ENCODE data around the gene DNAJC18. TPM values are rescaled to one million over a fixed set of nuclear protein-coding genes. Genes with fewer than 3 reads are reported as not detected.

Gene DNAJC18
- total and polyA plus RNA-seq, 4 donors = 4.3 to 26.4 (median 14.1) TPM

GRCh38 chr5:139395844-139396640, 43.3 kb downstream of the DNAJC18 start:
- DNase-seq (no peak), ATAC-seq (ENCODE audit: low FRiP score) (no peak)
- no peaks in the 10 kb centered on the region for H3K9me3 ChIP-seq (ENCODE audit: control insufficient read depth, low read length)
- no peak overlapping the region for H3K27ac ChIP-seq (ENCODE audit: low read depth in 1 of 2, low read length in 2 of 2)
- H3K4me1 ChIP-seq (ENCODE audit: control insufficient read depth in 1 of 2, insufficient read depth in 2 of 2, low read length in 2 of 2) = no peaks in the 10 kb centered on the region
- H3K27me3 ChIP-seq (ENCODE audit: control insufficient read depth in 1 of 2, insufficient read depth in 2 of 2, low read length in 1 of 2) = no peaks in the 10 kb centered on the region
- no peak overlapping the region for H3K4me3 ChIP-seq (ENCODE audit: low read length in 2 of 2)
- intact Hi-C loops (cut with DNase I) = no loop called here
- WGBS, 2 donors = 84 to 88% methylated on average over 8 of the region's 8 CpGs
- H3K36me3 ChIP-seq (ENCODE audit: control insufficient read depth in 1 of 2, insufficient read depth in 2 of 2, low read length in 1 of 2) = no peaks in the 10 kb centered on the region

GRCh38 chr5:139394654-139395566, 44.4 kb downstream of the DNAJC18 start, which contains the start of gene PROB1:
Gene PROB1, minus strand, starts transcription at chr5:139395104. Its CDS starts 23 bp downstream, at chr5:139395081.
- Histone ChIP-seq H3K4me3 (ENCODE audit: low read length in 2 of 2) (peak within 1 kb of the TSS; percentile 1 to 9), H3K9me3 (ENCODE audit: control insufficient read depth, low read length) (no peaks in the 10 kb centered on the region), H3K27me3 (ENCODE audit: control insufficient read depth in 1 of 2, insufficient read depth in 2 of 2, low read length in 1 of 2) (no peaks in the 10 kb centered on the region), H3K36me3 (ENCODE audit: control insufficient read depth in 1 of 2, insufficient read depth in 2 of 2, low read length in 1 of 2) (no peaks in the 10 kb centered on the region), H3K27ac (ENCODE audit: low read depth in 1 of 2, low read length in 2 of 2) (no peak within 1 kb of the TSS), H3K4me1 (ENCODE audit: control insufficient read depth in 1 of 2, insufficient read depth in 2 of 2, low read length in 2 of 2) (no peaks in the 10 kb centered on the region)
- 11 to 17% methylated on average over 66 to 76 of the region's 76 CpGs for WGBS, 2 donors
- intact Hi-C loops (cut with DNase I) = no loop called here
- ATAC-seq (ENCODE audit: low FRiP score) = peak; percentile 56
- peak in 1 of 2 donors; percentile 86 for DNase-seq

- H3K27me3 ChIP-seq (ENCODE audit: control insufficient read depth in 1 of 2, insufficient read depth in 2 of 2, low read length in 1 of 2) = no peaks in the 10 kb centered on the region
- H3K4me1 ChIP-seq (ENCODE audit: control insufficient read depth in 1 of 2, insufficient read depth in 2 of 2, low read length in 2 of 2) = no peaks in the 10 kb centered on the region
- H3K27ac ChIP-seq (ENCODE audit: low read depth in 1 of 2, low read length in 2 of 2) = no peak overlapping the region
- DNase-seq = peak in 1 of 2 donors; percentile 88
- H3K36me3 ChIP-seq (ENCODE audit: control insufficient read depth in 1 of 2, insufficient read depth in 2 of 2, low read length in 1 of 2) = no peaks in the 10 kb centered on the region
- 2 to 3% methylated on average over 36 to 62 of the region's 62 CpGs for WGBS, 2 donors
- no peaks in the 10 kb centered on the region for H3K9me3 ChIP-seq (ENCODE audit: control insufficient read depth, low read length)
- intact Hi-C loops (cut with DNase I) = no loop called here
- peak; percentile 22 for ATAC-seq (ENCODE audit: low FRiP score)
- H3K4me3 ChIP-seq (ENCODE audit: low read length in 2 of 2) = peak overlapping the region; percentile 1 to 9
Measured at GRCh38 chr5:139394123-139394653, 45.1 kb downstream of the DNAJC18 start.

GRCh38 chr5:139393497-139394122, 45.7 kb downstream of the DNAJC18 start:
- Histone ChIP-seq H3K4me3 (ENCODE audit: low read length in 2 of 2) (peak overlapping the region; percentile 1 to 9), H3K27me3 (ENCODE audit: control insufficient read depth in 1 of 2, insufficient read depth in 2 of 2, low read length in 1 of 2) (no peaks in the 10 kb centered on the region), H3K4me1 (ENCODE audit: control insufficient read depth in 1 of 2, insufficient read depth in 2 of 2, low read length in 2 of 2) (no peaks in the 10 kb centered on the region), H3K27ac (ENCODE audit: low read depth in 1 of 2, low read length in 2 of 2) (no peak overlapping the region), H3K9me3 (ENCODE audit: control insufficient read depth, low read length) (no peaks in the 10 kb centered on the region), H3K36me3 (ENCODE audit: control insufficient read depth in 1 of 2, insufficient read depth in 2 of 2, low read length in 1 of 2) (no peaks in the 10 kb centered on the region)
- ATAC-seq (ENCODE audit: low FRiP score) = no peak
- 6 to 8% methylated on average over 49 of the region's 49 CpGs for WGBS, 2 donors
- DNase-seq = peak in 1 of 2 donors; percentile 43
- intact Hi-C loops (cut with DNase I) = no loop called here

- 3 to 5% methylated on average over 53 to 77 of the region's 77 CpGs for WGBS, 2 donors
- ATAC-seq (ENCODE audit: low FRiP score) = peak; percentile 49
Measured at GRCh38 chr5:139392678-139393496, 46.4 kb downstream of the DNAJC18 start.

GRCh38 chr5:139392324-139392677, 47.0 kb downstream of the DNAJC18 start:
- intact Hi-C loops (cut with DNase I) = no loop called here
- Histone ChIP-seq H3K9me3 (ENCODE audit: control insufficient read depth, low read length) (no peaks in the 10 kb centered on the region), H3K27ac (ENCODE audit: low read depth in 1 of 2, low read length in 2 of 2) (no peak overlapping the region), H3K4me1 (ENCODE audit: control insufficient read depth in 1 of 2, insufficient read depth in 2 of 2, low read length in 2 of 2) (no peaks in the 10 kb centered on the region), H3K27me3 (ENCODE audit: control insufficient read depth in 1 of 2, insufficient read depth in 2 of 2, low read length in 1 of 2) (no peaks in the 10 kb centered on the region), H3K36me3 (ENCODE audit: control insufficient read depth in 1 of 2, insufficient read depth in 2 of 2, low read length in 1 of 2) (no peaks in the 10 kb centered on the region), H3K4me3 (ENCODE audit: low read length in 2 of 2) (no peak overlapping the region)
- DNase-seq = peak in 1 of 2 donors; percentile 74
- 14 to 28% methylated on average over 35 to 36 of the region's 36 CpGs for WGBS, 2 donors
- ATAC-seq (ENCODE audit: low FRiP score) = no peak

More at GRCh38 chr5:139392678-139393496, 46.4 kb downstream of the DNAJC18 start:
- Histone ChIP-seq H3K4me3 (ENCODE audit: low read length in 2 of 2) (peak overlapping the region; percentile 3 to 9), H3K4me1 (ENCODE audit: control insufficient read depth in 1 of 2, insufficient read depth in 2 of 2, low read length in 2 of 2) (no peaks in the 10 kb centered on the region), H3K27me3 (ENCODE audit: control insufficient read depth in 1 of 2, insufficient read depth in 2 of 2, low read length in 1 of 2) (no peaks in the 10 kb centered on the region), H3K9me3 (ENCODE audit: control insufficient read depth, low read length) (no peaks in the 10 kb centered on the region), H3K36me3 (ENCODE audit: control insufficient read depth in 1 of 2, insufficient read depth in 2 of 2, low read length in 1 of 2) (no peaks in the 10 kb centered on the region), H3K27ac (ENCODE audit: low read depth in 1 of 2, low read length in 2 of 2) (no peak overlapping the region)
- DNase-seq = peak; percentile 73 to 87
- intact Hi-C loops (cut with DNase I) = no loop called here

GRCh38 chr5:139391570-139392323, 47.6 kb downstream of the DNAJC18 start:
- H3K4me1 ChIP-seq (ENCODE audit: control insufficient read depth in 1 of 2, insufficient read depth in 2 of 2, low read length in 2 of 2) = no peaks in the 10 kb centered on the region
- DNase-seq = no peak
- no peaks in the 10 kb centered on the region for H3K36me3 ChIP-seq (ENCODE audit: control insufficient read depth in 1 of 2, insufficient read depth in 2 of 2, low read length in 1 of 2)
- H3K27ac ChIP-seq (ENCODE audit: low read depth in 1 of 2, low read length in 2 of 2) = no peak overlapping the region
- H3K4me3 ChIP-seq (ENCODE audit: low read length in 2 of 2) = no peak overlapping the region
- 78 to 81% methylated on average over 28 to 33 of the region's 33 CpGs for WGBS, 2 donors
- H3K27me3 ChIP-seq (ENCODE audit: control insufficient read depth in 1 of 2, insufficient read depth in 2 of 2, low read length in 1 of 2) = no peaks in the 10 kb centered on the region
- intact Hi-C loops (cut with DNase I) = no loop called here
- H3K9me3 ChIP-seq (ENCODE audit: control insufficient read depth, low read length) = no peaks in the 10 kb centered on the region
- no peak for ATAC-seq (ENCODE audit: low FRiP score)

All from aorta (tissue), 5 donors.